SK-N-SH treated with all-trans-retinoic acid at 6 μM for 48 hours (cell line): ENCODE data around the gene KRTAP10-2.

Source experiments
- ATAC-seq: fragments of 200-7000 bp; cut with Tn5 transposase; 3 replicates; pipeline ENCODE4 v1.9.1; 2020; ENCODE audit warnings: mild to moderate bottlenecking, moderate library complexity
- ARNTL ChIP-seq: fragments of 450-650 bp; formaldehyde crosslinking; IDR thresholded peaks from 2 replicates; pipeline ENCODE4 v1.5.0; 2020; ENCODE audit warnings: low read depth, mild to moderate bottlenecking, moderate library complexity, borderline replicate concordance
- CSDC2 ChIP-seq: fragments of 250-450 bp; sonication (Bioruptor Pico); IDR thresholded peaks from 2 replicates; pipeline ENCODE4 v1.5.0; 2020; ENCODE audit warnings: mild to moderate bottlenecking, moderate library complexity
- GLIS3 ChIP-seq: fragments of 250-450 bp; sonication (Bioruptor Pico); IDR thresholded peaks from 2 replicates; pipeline ENCODE4 v1.5.0; 2020; ENCODE audit warnings: mild to moderate bottlenecking, moderate library complexity
- ISL1 ChIP-seq: fragments of 250-450 bp; sonication (Bioruptor Pico); IDR thresholded peaks from 2 replicates; pipeline ENCODE4 v2.1.2; 2022; ENCODE audit warnings: mild to moderate bottlenecking, moderate library complexity
- OSR1 ChIP-seq: fragments of 250-450 bp; sonication (Bioruptor Pico); IDR thresholded peaks from 2 replicates; pipeline ENCODE4 v1.8.0; 2022; ENCODE audit warnings: moderate library complexity, mild to moderate bottlenecking, inconsistent platforms
- RARB ChIP-seq: fragments of 250-450 bp; sonication (Bioruptor Pico); IDR thresholded peaks from 2 replicates; pipeline ENCODE4 v1.8.0; 2021; ENCODE audit warnings: mild to moderate bottlenecking, moderate library complexity
- SNAI2 ChIP-seq: fragments of 250-450 bp; sonication (Bioruptor Pico); IDR thresholded peaks from 2 replicates; pipeline ENCODE4 v1.5.0; 2020; ENCODE audit warnings: mild to moderate bottlenecking, moderate library complexity
- TCF4 ChIP-seq: fragments of 250-450 bp; sonication (Bioruptor Pico); IDR thresholded peaks from 2 replicates; pipeline ENCODE4 v1.8.0; 2021; ENCODE audit warnings: mild to moderate bottlenecking, moderate library complexity, borderline replicate concordance
- TOX ChIP-seq: fragments of 250-450 bp; sonication (Bioruptor Pico); IDR thresholded peaks from 2 replicates; pipeline ENCODE4 v1.8.0; 2021; ENCODE audit warnings: mild to moderate bottlenecking, moderate library complexity, borderline replicate concordance
- ZC3H10 ChIP-seq: fragments of 250-450 bp; sonication (Bioruptor Pico); IDR thresholded peaks from 2 replicates; pipeline ENCODE4 v1.5.1; 2021; ENCODE audit warnings: mild to moderate bottlenecking, moderate library complexity
- ZFP3 ChIP-seq: fragments of 250-450 bp; sonication (Bioruptor Pico); IDR thresholded peaks from 2 replicates; pipeline ENCODE4 v1.5.0; 2020; ENCODE audit warnings: mild to moderate bottlenecking, moderate library complexity
- ZFP30 ChIP-seq: fragments of 450-650 bp; formaldehyde crosslinking; IDR thresholded peaks from 2 replicates; pipeline ENCODE4 v1.5.0; 2022; ENCODE audit warnings: mild to moderate bottlenecking, moderate library complexity
- ZNF565 ChIP-seq: fragments of 450-650 bp; formaldehyde crosslinking; conservative IDR thresholded peaks from 2 replicates; pipeline ENCODE4 v1.5.0; 2020; ENCODE audit warnings: low read depth, mild to moderate bottlenecking, moderate library complexity
- ZNF70 ChIP-seq: fragments of 450-650 bp; formaldehyde crosslinking; IDR thresholded peaks from 2 replicates; pipeline ENCODE4 v1.5.0; 2020; ENCODE audit warnings: mild to moderate bottlenecking, moderate library complexity
- TF ChIP-seq, protein P1 (sequence below): fragments of 250-450 bp; sonication (Bioruptor Pico); IDR thresholded peaks from 2 replicates; pipeline ENCODE4 v1.8.0; 2021; ENCODE audit warnings: low read depth, mild to moderate bottlenecking, moderate library complexity, borderline replicate concordance
- TF ChIP-seq, protein P2 (sequence below): fragments of 250-450 bp; sonication (Bioruptor Pico); IDR thresholded peaks from 2 replicates; pipeline ENCODE4 v1.5.1; 2021; ENCODE audit warnings: mild to moderate bottlenecking, moderate library complexity
- TF ChIP-seq, protein P3 (sequence below): fragments of 250-450 bp; sonication (Bioruptor Pico); IDR thresholded peaks from 2 replicates; pipeline ENCODE4 v1.5.0; 2020; ENCODE audit warnings: mild to moderate bottlenecking, moderate library complexity
- TF ChIP-seq, protein P4 (sequence below): fragments of 250-450 bp; sonication (Bioruptor Pico); IDR thresholded peaks from 2 replicates; pipeline ENCODE4 v1.8.0; 2020; ENCODE audit warnings: mild to moderate bottlenecking, moderate library complexity, borderline replicate concordance

KRTAP10-2 gene

DNA sequence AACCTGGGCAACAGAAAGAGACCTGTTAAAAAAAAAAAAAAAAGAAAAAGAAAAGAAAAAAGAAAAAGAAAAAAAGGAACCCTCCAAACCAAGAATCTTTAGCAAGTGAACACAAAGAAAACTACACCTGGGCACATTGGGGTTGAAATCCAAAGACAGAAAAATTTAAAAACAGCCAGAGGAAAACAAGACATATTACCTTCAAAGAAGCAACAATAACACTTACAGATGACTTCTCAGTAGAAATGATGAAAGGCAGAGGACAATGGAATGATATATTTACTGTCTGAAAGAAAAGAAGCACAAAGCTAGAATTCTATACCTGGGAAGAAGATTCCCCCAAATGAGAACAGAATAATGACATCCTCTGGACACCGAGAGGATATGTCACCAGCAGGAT, 8.6 kb downstream of the KRTAP10-2 start (continued):
- TF ChIP-seq, protein P1, sequence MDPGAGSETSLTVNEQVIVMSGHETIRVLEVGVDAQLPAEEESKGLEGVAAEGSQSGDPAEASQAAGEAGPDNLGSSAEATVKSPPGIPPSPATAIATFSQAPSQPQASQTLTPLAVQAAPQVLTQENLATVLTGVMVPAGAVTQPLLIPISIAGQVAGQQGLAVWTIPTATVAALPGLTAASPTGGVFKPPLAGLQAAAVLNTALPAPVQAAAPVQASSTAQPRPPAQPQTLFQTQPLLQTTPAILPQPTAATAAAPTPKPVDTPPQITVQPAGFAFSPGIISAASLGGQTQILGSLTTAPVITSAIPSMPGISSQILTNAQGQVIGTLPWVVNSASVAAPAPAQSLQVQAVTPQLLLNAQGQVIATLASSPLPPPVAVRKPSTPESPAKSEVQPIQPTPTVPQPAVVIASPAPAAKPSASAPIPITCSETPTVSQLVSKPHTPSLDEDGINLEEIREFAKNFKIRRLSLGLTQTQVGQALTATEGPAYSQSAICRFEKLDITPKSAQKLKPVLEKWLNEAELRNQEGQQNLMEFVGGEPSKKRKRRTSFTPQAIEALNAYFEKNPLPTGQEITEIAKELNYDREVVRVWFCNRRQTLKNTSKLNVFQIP (CRISPR knock-in tag) = no peak
- no peak for TF ChIP-seq CSDC2 (CRISPR knock-in tag)
- no peak for TF ChIP-seq OSR1 (CRISPR knock-in tag)
- TF ChIP-seq ZC3H10 (CRISPR knock-in tag) = no peak
- TF ChIP-seq SNAI2 (CRISPR knock-in tag) = no peak
- TF ChIP-seq, all 23 proteins: peak for 0

DNA sequence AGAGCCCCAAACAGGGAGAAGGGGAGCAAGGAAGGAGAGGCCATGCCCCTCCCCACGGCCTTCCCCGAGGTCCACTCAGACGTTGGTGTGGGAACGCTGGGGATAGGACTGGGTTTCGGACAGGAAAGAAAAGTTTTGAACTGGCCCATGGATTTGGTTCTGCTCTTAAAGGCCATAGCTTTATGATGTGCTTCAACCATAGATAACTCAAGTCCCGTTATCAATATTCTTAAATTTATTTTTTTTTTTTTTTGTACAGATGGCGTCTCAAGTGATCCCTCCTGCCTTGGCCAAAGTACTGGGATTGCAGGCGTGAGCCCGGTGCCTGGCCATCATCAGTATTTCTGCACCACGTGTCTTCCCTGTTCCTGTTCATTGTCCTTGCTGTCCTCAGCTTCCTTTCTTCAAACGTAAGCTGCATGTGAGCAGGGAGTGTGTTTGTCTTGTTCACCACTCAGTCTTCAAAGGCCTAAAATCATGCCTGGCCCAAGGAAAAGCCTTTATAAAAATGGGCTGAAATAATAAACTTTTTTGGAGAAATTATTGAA, 10.5 kb downstream of the KRTAP10-2 start:
- TF ChIP-seq ZFP30 (no peak), TCF4 (CRISPR knock-in tag) (no peak), ZFP3 (no peak), ARNTL (no peak), ISL1 (CRISPR knock-in tag) (no peak), SNAI2 (CRISPR knock-in tag) (no peak), OSR1 (CRISPR knock-in tag) (no peak), RARB (no peak), TOX (CRISPR knock-in tag) (no peak), ZNF70 (no peak), GLIS3 (CRISPR knock-in tag) (no peak)
- TF ChIP-seq, protein P2, sequence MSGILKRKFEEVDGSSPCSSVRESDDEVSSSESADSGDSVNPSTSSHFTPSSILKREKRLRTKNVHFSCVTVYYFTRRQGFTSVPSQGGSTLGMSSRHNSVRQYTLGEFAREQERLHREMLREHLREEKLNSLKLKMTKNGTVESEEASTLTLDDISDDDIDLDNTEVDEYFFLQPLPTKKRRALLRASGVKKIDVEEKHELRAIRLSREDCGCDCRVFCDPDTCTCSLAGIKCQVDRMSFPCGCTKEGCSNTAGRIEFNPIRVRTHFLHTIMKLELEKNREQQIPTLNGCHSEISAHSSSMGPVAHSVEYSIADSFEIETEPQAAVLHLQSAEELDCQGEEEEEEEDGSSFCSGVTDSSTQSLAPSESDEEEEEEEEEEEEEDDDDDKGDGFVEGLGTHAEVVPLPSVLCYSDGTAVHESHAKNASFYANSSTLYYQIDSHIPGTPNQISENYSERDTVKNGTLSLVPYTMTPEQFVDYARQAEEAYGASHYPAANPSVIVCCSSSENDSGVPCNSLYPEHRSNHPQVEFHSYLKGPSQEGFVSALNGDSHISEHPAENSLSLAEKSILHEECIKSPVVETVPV (CRISPR knock-in tag) = no peak
- TF ChIP-seq, protein P3, sequence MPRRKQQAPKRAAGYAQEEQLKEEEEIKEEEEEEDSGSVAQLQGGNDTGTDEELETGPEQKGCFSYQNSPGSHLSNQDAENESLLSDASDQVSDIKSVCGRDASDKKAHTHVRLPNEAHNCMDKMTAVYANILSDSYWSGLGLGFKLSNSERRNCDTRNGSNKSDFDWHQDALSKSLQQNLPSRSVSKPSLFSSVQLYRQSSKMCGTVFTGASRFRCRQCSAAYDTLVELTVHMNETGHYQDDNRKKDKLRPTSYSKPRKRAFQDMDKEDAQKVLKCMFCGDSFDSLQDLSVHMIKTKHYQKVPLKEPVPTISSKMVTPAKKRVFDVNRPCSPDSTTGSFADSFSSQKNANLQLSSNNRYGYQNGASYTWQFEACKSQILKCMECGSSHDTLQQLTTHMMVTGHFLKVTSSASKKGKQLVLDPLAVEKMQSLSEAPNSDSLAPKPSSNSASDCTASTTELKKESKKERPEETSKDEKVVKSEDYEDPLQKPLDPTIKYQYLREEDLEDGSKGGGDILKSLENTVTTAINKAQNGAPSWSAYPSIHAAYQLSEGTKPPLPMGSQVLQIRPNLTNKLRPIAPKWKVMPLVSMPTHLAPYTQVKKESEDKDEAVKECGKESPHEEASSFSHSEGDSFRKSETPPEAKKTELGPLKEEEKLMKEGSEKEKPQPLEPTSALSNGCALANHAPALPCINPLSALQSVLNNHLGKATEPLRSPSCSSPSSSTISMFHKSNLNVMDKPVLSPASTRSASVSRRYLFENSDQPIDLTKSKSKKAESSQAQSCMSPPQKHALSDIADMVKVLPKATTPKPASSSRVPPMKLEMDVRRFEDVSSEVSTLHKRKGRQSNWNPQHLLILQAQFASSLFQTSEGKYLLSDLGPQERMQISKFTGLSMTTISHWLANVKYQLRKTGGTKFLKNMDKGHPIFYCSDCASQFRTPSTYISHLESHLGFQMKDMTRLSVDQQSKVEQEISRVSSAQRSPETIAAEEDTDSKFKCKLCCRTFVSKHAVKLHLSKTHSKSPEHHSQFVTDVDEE (CRISPR knock-in tag) = no peak
- ATAC-seq = no peak

DNA sequence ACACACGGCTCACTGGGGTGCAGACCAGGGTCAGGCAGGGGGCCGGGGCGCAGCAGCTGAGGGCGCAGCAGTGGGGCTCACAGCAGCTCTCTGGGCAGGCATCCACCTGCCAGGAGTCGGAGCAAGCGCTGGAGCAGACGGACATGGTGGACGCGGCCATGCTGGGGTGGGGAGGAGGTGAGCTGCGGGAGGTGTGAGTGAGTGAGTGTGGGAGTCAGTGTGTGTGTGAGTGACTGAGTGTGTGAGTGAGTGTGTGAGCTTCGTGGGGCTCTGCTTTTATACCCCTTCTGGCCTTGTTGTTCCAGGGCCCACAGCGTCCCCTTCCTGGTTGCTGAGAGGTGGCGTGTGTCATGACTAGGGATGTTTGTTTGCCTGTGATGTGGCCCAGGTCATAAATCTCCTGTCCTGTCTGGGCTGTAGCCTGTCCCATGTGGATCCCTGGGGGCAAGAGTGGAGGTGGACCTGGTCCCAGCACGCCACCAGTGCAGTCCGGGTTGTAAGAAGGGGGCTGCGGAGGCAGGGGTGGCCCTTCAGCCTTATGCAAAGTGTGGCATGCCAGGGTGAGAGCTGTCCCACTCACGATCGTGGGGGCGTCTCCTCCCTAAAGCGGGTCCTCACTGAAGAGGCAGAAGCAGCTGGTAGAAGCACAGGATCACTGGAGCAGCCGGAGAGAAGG, 11.2 kb downstream of the KRTAP10-2 start, which contains the start of gene KRTAP10-1:
Gene KRTAP10-1 (minus strand): TSS at position 205 of the 676 bp plus-strand sequence. CDS start 45 bp downstream, at position 160.
- ATAC-seq = no peak
- TF ChIP-seq, protein P4, sequence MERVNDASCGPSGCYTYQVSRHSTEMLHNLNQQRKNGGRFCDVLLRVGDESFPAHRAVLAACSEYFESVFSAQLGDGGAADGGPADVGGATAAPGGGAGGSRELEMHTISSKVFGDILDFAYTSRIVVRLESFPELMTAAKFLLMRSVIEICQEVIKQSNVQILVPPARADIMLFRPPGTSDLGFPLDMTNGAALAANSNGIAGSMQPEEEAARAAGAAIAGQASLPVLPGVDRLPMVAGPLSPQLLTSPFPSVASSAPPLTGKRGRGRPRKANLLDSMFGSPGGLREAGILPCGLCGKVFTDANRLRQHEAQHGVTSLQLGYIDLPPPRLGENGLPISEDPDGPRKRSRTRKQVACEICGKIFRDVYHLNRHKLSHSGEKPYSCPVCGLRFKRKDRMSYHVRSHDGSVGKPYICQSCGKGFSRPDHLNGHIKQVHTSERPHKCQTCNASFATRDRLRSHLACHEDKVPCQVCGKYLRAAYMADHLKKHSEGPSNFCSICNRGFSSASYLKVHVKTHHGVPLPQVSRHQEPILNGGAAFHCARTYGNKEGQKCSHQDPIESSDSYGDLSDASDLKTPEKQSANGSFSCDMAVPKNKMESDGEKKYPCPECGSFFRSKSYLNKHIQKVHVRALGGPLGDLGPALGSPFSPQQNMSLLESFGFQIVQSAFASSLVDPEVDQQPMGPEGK (CRISPR knock-in tag) = no peak
- TF ChIP-seq RARB = no peak
- no peak for TF ChIP-seq ZFP3
- TF ChIP-seq ZNF565 (CRISPR knock-in tag) = no peak
- TF ChIP-seq OSR1 (CRISPR knock-in tag) = no peak

DNA sequence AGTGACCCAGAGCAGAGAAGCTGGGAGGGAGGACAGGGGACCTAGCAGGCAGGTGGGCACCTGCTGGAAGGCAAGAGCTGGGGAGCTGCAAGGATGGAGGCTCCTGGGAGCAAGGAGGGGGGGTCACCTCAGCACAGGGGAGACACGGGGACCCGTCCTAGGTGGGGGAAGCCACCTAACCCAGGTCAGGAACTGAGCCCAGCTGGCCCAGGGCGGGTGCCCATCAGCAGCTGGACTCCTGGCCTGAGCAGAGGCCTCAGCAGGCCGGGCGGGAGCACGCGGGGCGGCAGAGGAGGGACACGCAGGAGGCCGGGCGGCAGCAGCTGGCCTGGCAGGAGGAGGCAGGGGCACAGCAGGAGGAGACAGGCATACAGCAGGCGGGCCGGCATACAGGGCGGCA, 12.3 kb downstream of the KRTAP10-2 start:
- no peak for TF ChIP-seq ARNTL
- no peak for ATAC-seq
